ENCODE measurements around the gene FLOT1. TPM values are rescaled to one million over a fixed set of nuclear protein-coding genes. Genes with fewer than 3 reads are reported as not detected.
"Not testable (repeated sequence)": the region's sequence is repeated elsewhere in the genome, so short reads cannot be mapped to it uniquely, and the experiment has no call there.

Gene FLOT1
- total and polyA plus RNA-seq, 5 donors from 2014 or later = 25.3 to 63.2 (median 39.8) TPM

DNA sequence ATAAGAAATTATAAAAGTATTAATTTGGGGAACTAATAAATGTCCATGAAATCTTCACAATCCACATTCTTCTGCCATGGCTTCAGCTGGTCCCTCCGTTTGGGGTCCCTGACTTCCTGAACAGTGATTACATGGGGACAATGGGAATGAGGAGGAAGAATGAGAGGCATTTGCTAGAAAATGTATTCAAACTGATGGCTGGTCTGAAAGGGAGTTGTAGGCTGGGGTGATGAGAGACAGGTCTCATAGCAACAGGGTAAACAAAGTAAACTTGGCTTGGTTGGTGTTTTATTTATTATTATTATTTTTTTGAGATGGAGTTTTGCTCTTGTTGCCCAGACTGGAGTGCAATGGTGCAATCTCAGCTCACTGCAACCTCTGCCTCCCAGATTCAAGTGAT lies 23.0 kb upstream of the FLOT1 start:
- not testable (repeated sequence) for H3K27ac ChIP-seq (ENCODE audit: insufficient read depth, low read length, poor library complexity, severe bottlenecking); ATAC-seq (ENCODE audit: low read depth in 2 of 2); H3K4me3 ChIP-seq (ENCODE audit: low read depth, low read length); DNase-seq; H3K9me3 ChIP-seq (ENCODE audit: control insufficient read depth in 2 of 2, low read length in 2 of 2); H3K27ac Mint-ChIP-seq; H3K36me3 ChIP-seq (ENCODE audit: control insufficient read depth, insufficient read depth, low read length); H3K27me3 Mint-ChIP-seq; H3K36me3 Mint-ChIP-seq; H3K9me3 Mint-ChIP-seq; H3K27me3 ChIP-seq (ENCODE audit: control insufficient read depth, insufficient read depth, low read length); H3K4me3 Mint-ChIP-seq
- H3K4me1 Mint-ChIP-seq = peaks cover 24 to 60% (median 43%) of the 10 kb centered on the region in 4 donors
- H3K4me1 ChIP-seq (ENCODE audit: control insufficient read depth, insufficient read depth, low read length, poor library complexity, severe bottlenecking) = peaks cover 24% of the 10 kb centered on the region

DNA sequence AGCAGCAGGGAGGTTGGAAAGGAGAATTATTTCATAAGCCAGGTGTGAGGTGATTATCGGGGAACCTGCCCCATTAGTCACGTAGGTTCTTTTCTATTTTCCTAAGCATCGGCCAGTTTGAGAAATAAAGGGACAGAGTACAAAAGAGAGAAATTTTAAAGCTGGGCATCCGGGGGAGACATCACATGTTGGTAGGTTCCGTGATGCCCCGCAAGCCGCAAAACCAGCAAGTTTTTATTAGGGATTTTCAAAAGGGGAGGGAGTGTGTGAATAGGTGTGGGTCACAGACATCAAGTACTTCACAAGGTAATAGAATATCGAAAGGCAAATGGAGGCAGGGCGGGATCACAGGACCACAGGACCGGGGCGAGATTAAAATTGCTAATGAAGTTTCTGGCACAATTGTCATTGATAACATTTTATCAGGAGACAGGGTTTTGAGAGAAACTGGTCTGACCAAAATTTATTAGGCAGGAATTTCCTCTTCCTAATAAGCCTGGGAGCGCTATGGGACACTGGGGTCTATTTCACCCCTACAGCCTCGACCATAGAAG lies 22.1 kb upstream of the FLOT1 start:
- not testable (repeated sequence) for H3K4me3 Mint-ChIP-seq; ATAC-seq (ENCODE audit: low read depth in 2 of 2); H3K36me3 ChIP-seq (ENCODE audit: control insufficient read depth, insufficient read depth, low read length); H3K27me3 ChIP-seq (ENCODE audit: control insufficient read depth, insufficient read depth, low read length); H3K27ac ChIP-seq (ENCODE audit: insufficient read depth, low read length, poor library complexity, severe bottlenecking); H3K4me3 ChIP-seq (ENCODE audit: low read depth, low read length); H3K36me3 Mint-ChIP-seq; DNase-seq; H3K9me3 ChIP-seq (ENCODE audit: control insufficient read depth in 2 of 2, low read length in 2 of 2); H3K27me3 Mint-ChIP-seq; H3K9me3 Mint-ChIP-seq
- peaks cover 18 to 50% (median 35%) of the 10 kb centered on the region in 4 donors for H3K4me1 Mint-ChIP-seq
- H3K27ac Mint-ChIP-seq = peak overlapping the region; percentile 0 to 18 (median 5)
- H3K4me1 ChIP-seq (ENCODE audit: control insufficient read depth, insufficient read depth, low read length, poor library complexity, severe bottlenecking) = peaks cover 18% of the 10 kb centered on the region

DNA sequence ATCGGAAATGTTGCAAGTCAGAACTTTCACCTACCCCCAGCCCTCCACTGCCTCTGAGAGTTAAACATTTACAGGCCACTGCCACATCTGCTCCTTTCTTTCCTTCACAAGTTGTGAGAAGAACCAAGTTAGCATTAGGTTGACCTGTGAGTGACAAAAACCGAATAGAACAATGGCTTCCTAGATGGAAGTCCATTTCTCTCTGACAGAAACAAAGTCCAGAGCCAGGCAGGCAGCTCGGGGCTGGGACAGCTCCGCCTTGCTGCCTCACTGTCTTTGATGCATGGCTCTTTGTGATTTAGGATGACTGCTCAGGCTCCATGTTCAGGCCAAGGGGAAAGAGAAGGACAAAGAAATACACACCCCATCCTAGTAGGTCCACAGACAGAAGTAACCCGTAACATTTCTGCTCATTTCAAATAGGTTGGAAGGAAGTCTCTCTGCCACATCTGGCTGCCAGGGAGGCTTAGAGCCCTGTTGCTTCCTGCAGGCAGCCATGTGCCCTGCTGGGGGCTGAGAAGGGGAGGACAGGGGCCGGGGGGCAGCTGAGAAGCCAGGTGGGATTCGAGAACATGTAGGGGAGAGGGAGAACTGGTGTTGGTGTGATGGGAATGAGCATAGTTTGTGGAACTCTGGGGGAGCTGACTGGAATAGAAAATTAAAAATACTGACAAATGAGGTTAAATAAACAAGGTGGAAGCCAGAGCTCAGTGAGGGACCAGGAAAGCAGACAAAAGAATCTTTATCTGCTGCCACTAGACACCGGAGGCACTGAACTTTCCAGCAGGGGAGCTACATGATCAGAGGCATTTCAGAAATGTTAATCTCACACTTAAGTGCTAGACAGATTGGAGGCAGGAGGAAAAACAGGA lies 21.4 kb upstream of the FLOT1 start:
- Mint-ChIP-seq H3K9me3 (no peaks in the 10 kb centered on the region), H3K36me3 (no peaks in the 10 kb centered on the region), H3K27me3 (peaks cover 9% of the 10 kb centered on the region), H3K4me1 (peaks cover 11 to 43% (median 30%) of the 10 kb centered on the region in 4 donors), H3K4me3 (peak overlapping the region in 2 of 4 donors; percentile 13 to 51), H3K27ac (peak overlapping the region; percentile 0 to 38 (median 18))
- Histone ChIP-seq H3K9me3 (ENCODE audit: control insufficient read depth in 2 of 2, low read length in 2 of 2) (no peaks in the 10 kb centered on the region), H3K27me3 (ENCODE audit: control insufficient read depth, insufficient read depth, low read length) (no peaks in the 10 kb centered on the region), H3K27ac (ENCODE audit: insufficient read depth, low read length, poor library complexity, severe bottlenecking) (no peak overlapping the region), H3K36me3 (ENCODE audit: control insufficient read depth, insufficient read depth, low read length) (no peaks in the 10 kb centered on the region), H3K4me3 (ENCODE audit: low read depth, low read length) (no peak overlapping the region), H3K4me1 (ENCODE audit: control insufficient read depth, insufficient read depth, low read length, poor library complexity, severe bottlenecking) (peaks cover 11% of the 10 kb centered on the region)
- peak; percentile 34 to 47 for ATAC-seq (ENCODE audit: low read depth in 2 of 2)
- no peak for DNase-seq

DNA sequence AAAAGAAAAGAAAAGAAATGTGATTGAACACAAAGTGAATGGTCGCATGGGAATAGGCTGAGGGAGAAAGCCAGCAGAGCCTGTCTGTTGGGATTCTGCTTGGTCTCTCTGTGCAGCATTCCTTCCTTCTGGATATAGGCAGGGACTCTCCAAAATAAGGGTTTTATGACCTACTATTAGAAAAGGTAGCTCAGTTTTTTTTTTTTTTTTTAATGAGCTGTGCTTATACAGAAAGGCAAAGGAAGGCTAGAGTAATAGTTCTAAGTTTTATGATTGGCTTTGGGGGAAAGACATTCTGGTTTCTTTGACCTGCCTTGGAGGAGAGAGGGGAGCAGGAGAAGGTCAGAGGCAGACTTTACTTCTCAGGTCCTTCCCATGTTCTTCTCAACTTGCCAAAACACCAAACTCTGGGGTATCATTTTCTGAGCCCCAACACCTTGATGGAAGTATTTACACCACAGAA lies 20.7 kb upstream of the FLOT1 start:
- Mint-ChIP-seq H3K4me3 (no peak overlapping the region), H3K4me1 (peaks cover 5 to 37% (median 24%) of the 10 kb centered on the region in 4 donors), H3K27ac (peak overlapping the region in 2 of 3 donors; percentile 18 to 36), H3K36me3 (no peaks in the 10 kb centered on the region), H3K27me3 (peaks cover 12% of the 10 kb centered on the region), H3K9me3 (no peaks in the 10 kb centered on the region)
- no peaks in the 10 kb centered on the region for H3K9me3 ChIP-seq (ENCODE audit: control insufficient read depth in 2 of 2, low read length in 2 of 2)
- H3K27ac ChIP-seq (ENCODE audit: insufficient read depth, low read length, poor library complexity, severe bottlenecking) = no peak overlapping the region
- DNase-seq (no peak), ATAC-seq (ENCODE audit: low read depth in 2 of 2) (no peak)
- H3K27me3 ChIP-seq (ENCODE audit: control insufficient read depth, insufficient read depth, low read length) = no peaks in the 10 kb centered on the region
- no peak overlapping the region for H3K4me3 ChIP-seq (ENCODE audit: low read depth, low read length)
- peaks cover 4% of the 10 kb centered on the region for H3K4me1 ChIP-seq (ENCODE audit: control insufficient read depth, insufficient read depth, low read length, poor library complexity, severe bottlenecking)
- no peaks in the 10 kb centered on the region for H3K36me3 ChIP-seq (ENCODE audit: control insufficient read depth, insufficient read depth, low read length)

DNA sequence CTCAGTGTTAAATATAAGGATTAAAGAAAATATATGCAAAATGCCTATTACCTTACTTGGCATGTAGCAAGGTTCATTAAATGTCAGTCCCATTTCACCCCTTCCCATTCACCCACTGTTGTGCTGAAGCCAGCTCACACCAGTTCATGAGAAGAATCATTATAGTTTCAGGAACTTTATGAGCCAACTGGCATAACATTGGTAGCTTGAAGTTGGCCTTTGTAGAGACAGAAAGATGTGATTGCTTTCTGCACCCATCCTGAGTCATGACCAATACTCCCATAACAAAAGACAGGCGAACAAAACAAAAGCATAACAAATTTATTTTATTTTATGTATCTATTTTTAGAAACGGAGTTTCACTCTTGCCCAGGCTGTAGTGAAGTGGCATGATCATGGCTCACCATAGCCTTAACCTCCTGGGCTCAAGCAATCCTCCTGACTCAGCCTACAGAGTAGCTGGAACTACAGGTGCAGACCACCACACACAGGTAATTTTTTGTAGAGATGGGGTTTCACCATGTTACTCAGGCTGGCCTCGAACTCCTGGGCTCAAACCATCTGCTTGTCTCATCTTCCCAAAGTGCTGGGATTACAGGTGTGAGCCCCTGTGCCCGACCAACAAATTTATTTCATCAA lies 19.4 kb upstream of the FLOT1 start:
- H3K27me3 Mint-ChIP-seq = peaks cover 12% of the 10 kb centered on the region
- Histone ChIP-seq H3K9me3 (ENCODE audit: control insufficient read depth in 2 of 2, low read length in 2 of 2) (no peaks in the 10 kb centered on the region), H3K27ac (ENCODE audit: insufficient read depth, low read length, poor library complexity, severe bottlenecking) (no peak overlapping the region), H3K4me3 (ENCODE audit: low read depth, low read length) (no peak overlapping the region), H3K27me3 (ENCODE audit: control insufficient read depth, insufficient read depth, low read length) (no peaks in the 10 kb centered on the region), H3K36me3 (ENCODE audit: control insufficient read depth, insufficient read depth, low read length) (no peaks in the 10 kb centered on the region), H3K4me1 (ENCODE audit: control insufficient read depth, insufficient read depth, low read length, poor library complexity, severe bottlenecking) (no peaks in the 10 kb centered on the region)
- H3K36me3 Mint-ChIP-seq = no peaks in the 10 kb centered on the region
- H3K9me3 Mint-ChIP-seq = no peaks in the 10 kb centered on the region
- ATAC-seq (ENCODE audit: low read depth in 2 of 2) = no peak
- no peak overlapping the region for H3K27ac Mint-ChIP-seq
- no peak for DNase-seq
- H3K4me3 Mint-ChIP-seq = peak overlapping the region in 1 of 4 donors; percentile 15
- H3K4me1 Mint-ChIP-seq = peaks cover 5 to 27% (median 16%) of the 10 kb centered on the region in 4 donors

DNA sequence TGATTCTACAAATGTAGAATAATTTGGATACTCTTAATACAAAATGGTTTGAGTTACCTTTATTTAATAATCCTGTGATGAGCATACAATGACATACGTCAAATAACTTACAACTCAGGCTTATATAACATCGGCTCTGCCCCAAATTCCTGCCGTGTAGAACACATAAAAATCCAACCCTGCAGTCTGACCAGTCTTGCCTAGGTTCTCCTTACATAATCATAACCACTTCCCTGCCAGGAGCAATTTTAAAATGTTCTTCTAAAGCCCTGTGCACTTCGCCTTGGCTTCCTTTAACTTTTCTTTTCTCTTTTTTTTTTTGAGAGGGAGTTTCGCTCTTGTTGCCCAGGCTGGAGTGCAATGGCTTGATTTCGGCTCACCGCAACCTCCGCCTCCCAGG lies 18.1 kb upstream of the FLOT1 start:
- H3K36me3 ChIP-seq (ENCODE audit: control insufficient read depth, insufficient read depth, low read length) = no peaks in the 10 kb centered on the region
- H3K27me3 ChIP-seq (ENCODE audit: control insufficient read depth, insufficient read depth, low read length) = no peaks in the 10 kb centered on the region
- Mint-ChIP-seq H3K27ac (no peak overlapping the region), H3K4me1 (peaks cover 5 to 20% (median 14%) of the 10 kb centered on the region in 4 donors), H3K27me3 (peaks cover 16% of the 10 kb centered on the region), H3K4me3 (no peak overlapping the region), H3K9me3 (no peaks in the 10 kb centered on the region), H3K36me3 (no peaks in the 10 kb centered on the region)
- no peaks in the 10 kb centered on the region for H3K4me1 ChIP-seq (ENCODE audit: control insufficient read depth, insufficient read depth, low read length, poor library complexity, severe bottlenecking)
- H3K4me3 ChIP-seq (ENCODE audit: low read depth, low read length) = no peak overlapping the region
- no peaks in the 10 kb centered on the region for H3K9me3 ChIP-seq (ENCODE audit: control insufficient read depth in 2 of 2, low read length in 2 of 2)
- no peak overlapping the region for H3K27ac ChIP-seq (ENCODE audit: insufficient read depth, low read length, poor library complexity, severe bottlenecking)
- ATAC-seq (ENCODE audit: low read depth in 2 of 2) (no peak), DNase-seq (no peak)

DNA sequence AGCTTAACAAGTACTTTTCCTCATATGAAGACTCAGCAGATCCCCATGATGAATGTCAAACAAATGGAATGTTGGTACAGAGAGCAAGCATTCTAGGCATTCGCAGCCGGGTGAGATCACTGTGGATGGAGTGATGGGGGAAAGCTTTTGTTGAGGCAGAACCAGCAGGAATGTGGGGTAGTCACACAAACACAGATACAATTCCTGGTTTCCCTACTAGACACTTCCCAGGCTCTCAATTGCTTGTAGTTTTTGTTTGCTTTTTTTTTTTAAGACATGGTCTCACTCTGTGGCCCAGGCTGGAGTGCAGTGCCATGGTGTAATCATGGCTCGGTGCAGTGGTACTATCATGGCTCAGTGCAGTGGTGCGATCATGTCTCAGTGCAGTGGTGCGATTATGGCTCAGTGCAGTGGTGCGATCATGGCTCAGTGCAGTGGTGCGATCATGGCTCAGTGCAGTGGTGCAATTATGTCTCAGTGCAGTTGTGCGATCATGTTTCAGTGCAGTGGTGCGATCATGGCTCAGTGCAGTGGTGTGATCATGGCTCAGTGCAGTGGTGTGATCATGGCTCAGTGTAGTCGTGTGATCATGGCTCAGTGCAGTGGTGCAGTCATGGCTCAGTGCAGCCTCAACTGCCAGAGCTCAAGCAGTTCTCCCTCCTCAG lies 17.2 kb upstream of the FLOT1 start:
- Histone ChIP-seq H3K9me3 (ENCODE audit: control insufficient read depth in 2 of 2, low read length in 2 of 2) (no peaks in the 10 kb centered on the region), H3K4me3 (ENCODE audit: low read depth, low read length) (no peak overlapping the region), H3K36me3 (ENCODE audit: control insufficient read depth, insufficient read depth, low read length) (no peaks in the 10 kb centered on the region), H3K27me3 (ENCODE audit: control insufficient read depth, insufficient read depth, low read length) (no peaks in the 10 kb centered on the region), H3K27ac (ENCODE audit: insufficient read depth, low read length, poor library complexity, severe bottlenecking) (no peak overlapping the region), H3K4me1 (ENCODE audit: control insufficient read depth, insufficient read depth, low read length, poor library complexity, severe bottlenecking) (no peaks in the 10 kb centered on the region)
- Mint-ChIP-seq H3K27me3 (peaks cover 16% of the 10 kb centered on the region), H3K9me3 (no peaks in the 10 kb centered on the region), H3K4me3 (no peak overlapping the region), H3K27ac (no peak overlapping the region), H3K36me3 (no peaks in the 10 kb centered on the region), H3K4me1 (peaks cover 5 to 17% (median 14%) of the 10 kb centered on the region in 4 donors)
- no peak for DNase-seq
- ATAC-seq (ENCODE audit: low read depth in 2 of 2) = no peak

Measured in CD4-positive, CD25-positive, alpha-beta regulatory T cell (primary cell).